D721Med (cell line): Measurements from ENCODE around the gene PCNX2.
"Not testable (repeated sequence)": the region's sequence is repeated elsewhere in the genome, so short reads cannot be mapped to it uniquely, and the experiment has no call there.

Source experiments
- DNase-seq: peaks from one replicate; pipeline ENCODE4 v3.0.0; 2011; ENCODE audit warnings: low spot score; ENCODE audit not compliant: insufficient read length
- FAIRE-seq: peaks from 2 replicates; lab custom pipeline; 2011; peaks lifted over from hg19 to GRCh38; lab: Jason Lieb, UNC
- TF ChIP-seq, protein P1 (sequence below): IDR thresholded peaks from 2 replicates; pipeline ENCODE4 v1.5.1; 2012; ENCODE audit warnings: mild to moderate bottlenecking, control low read depth; ENCODE audit not compliant: insufficient read depth; ENCODE audit errors: missing control alignments

The PCNX2 gene

GRCh38 chr1:233004451-233004850 is 291.1 kb downstream of the PCNX2 start:
- FAIRE-seq (no peak), DNase-seq (no peak)
- TF ChIP-seq, protein P1, sequence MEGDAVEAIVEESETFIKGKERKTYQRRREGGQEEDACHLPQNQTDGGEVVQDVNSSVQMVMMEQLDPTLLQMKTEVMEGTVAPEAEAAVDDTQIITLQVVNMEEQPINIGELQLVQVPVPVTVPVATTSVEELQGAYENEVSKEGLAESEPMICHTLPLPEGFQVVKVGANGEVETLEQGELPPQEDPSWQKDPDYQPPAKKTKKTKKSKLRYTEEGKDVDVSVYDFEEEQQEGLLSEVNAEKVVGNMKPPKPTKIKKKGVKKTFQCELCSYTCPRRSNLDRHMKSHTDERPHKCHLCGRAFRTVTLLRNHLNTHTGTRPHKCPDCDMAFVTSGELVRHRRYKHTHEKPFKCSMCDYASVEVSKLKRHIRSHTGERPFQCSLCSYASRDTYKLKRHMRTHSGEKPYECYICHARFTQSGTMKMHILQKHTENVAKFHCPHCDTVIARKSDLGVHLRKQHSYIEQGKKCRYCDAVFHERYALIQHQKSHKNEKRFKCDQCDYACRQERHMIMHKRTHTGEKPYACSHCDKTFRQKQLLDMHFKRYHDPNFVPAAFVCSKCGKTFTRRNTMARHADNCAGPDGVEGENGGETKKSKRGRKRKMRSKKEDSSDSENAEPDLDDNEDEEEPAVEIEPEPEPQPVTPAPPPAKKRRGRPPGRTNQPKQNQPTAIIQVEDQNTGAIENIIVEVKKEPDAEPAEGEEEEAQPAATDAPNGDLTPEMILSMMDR: no peak

DNA sequence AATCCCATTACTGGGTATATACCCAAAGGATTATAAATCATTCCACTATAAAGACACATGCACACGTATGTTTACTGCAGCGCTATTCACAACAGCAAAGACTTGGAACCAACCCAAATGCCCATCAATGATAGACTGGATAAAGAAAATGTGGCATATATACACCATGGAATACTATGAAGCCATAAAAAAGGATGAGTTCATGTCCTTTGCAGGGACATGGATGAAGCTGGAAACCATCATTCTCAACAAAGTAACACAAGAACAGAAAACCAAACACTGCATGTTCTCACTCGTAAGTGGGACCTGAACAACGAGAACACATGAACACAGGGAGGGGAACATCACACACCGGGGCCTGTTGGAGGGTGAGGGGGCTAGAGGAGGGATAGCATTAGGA is 291.9 kb downstream of the PCNX2 start:
- FAIRE-seq, DNase-seq: not testable (repeated sequence)

DNA sequence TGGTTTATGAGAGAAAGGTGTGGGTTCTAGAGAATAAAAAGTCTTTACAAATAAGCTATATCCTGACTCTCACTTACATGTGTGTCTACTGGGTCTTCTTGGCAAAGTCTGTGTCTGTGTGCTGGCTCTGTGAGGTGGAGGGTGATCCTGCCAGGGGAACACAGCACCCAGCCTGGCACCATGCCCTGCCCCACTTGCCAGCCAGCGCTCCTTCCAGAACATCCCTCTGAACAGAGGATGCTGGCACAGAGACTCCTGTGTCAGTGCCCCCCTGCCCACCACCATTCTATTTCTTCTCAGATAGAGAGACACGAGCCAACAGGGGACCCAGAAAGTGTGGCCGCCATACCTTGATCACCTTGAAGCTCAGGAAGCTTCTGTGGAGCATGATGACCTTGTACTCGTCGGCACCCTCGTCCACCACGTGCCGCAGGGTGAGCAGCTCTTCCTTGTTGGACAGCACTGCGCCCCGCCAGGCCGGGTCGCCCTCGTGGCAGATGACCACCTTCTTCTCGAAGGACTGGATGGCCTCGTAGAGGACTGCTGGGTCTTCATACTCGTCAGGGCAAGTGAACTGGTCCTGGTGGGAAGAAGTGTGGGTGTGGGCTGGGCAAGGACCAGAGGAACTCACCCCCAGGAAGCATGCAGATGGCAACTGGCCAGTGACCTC is 295.4 kb downstream of the PCNX2 start:
- DNase-seq (no peak), FAIRE-seq (no peak)
- TF ChIP-seq, protein P1: no peak

- TF ChIP-seq, protein P1: no peak
- DNase-seq (no peak), FAIRE-seq (no peak)
Measured at GRCh38 chr1:232998646-232999045, 296.9 kb downstream of the PCNX2 start.

DNA sequence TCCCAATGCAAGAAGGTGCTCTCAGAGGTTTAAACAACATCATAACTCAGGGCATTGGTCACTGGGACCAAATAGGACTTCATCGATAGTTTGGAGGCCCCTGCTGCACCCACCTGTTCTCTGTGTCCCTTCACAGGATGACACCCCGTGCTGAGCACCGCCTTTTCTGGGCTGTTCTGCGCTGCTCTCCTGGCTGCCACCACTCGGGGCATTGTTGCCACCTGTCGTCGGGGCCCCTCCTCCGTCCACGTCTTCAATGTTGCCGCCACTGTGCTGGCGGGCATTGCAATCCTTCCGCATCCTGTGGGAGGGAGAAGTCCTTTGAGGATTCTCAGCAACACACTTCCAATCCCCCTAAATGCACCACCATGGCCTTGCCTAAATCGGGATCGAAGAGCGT is 297.4 kb downstream of the PCNX2 start:
- FAIRE-seq (no peak), DNase-seq (no peak)
- TF ChIP-seq, protein P1: no peak

- FAIRE-seq: no peak
- DNase-seq: no peak
- TF ChIP-seq, protein P1: no peak
Measured at GRCh38 chr1:232996143-232996542, 299.4 kb downstream of the PCNX2 start.

- FAIRE-seq: no peak
- TF ChIP-seq, protein P1: no peak
Measured at GRCh38 chr1:232995189-232995588, 300.3 kb downstream of the PCNX2 start.

More at GRCh38 chr1:232995189-232995588, 300.3 kb downstream of the PCNX2 start:
- DNase-seq: no peak
